ENCODE results near the gene PLCD3.

The PLCD3 gene

GRCh38 chr17:45144199-45145034 is 12.1 kb upstream of the PLCD3 start:
- Histone ChIP-seq H3K27me3 (no peaks in the 10 kb centered on the region), H3K9me3 (no peaks in the 10 kb centered on the region), H3K36me3 (no peaks in the 10 kb centered on the region), H3K4me1 (no peaks in the 10 kb centered on the region; the same call in 1 of the 2 replicates), H3K4me3 (ENCODE audit: low read depth, low read length) (no peak overlapping the region)
- no peak for DNase-seq
- TF ChIP-seq CTCF (IDR thresholded peaks at IDR 0.05; ENCODE audit: low read depth, low read length): no peak

GRCh38 chr17:45143767-45144198 is 11.5 kb upstream of the PLCD3 start:
- Histone ChIP-seq H3K27me3 (no peaks in the 10 kb centered on the region), H3K9me3 (no peaks in the 10 kb centered on the region), H3K4me1 (no peaks in the 10 kb centered on the region; the same call in 1 of the 2 replicates), H3K36me3 (no peaks in the 10 kb centered on the region), H3K4me3 (ENCODE audit: low read depth, low read length) (no peak overlapping the region)
- TF ChIP-seq CTCF (IDR thresholded peaks at IDR 0.05; ENCODE audit: low read depth, low read length): no peak
- no peak for DNase-seq

DNA sequence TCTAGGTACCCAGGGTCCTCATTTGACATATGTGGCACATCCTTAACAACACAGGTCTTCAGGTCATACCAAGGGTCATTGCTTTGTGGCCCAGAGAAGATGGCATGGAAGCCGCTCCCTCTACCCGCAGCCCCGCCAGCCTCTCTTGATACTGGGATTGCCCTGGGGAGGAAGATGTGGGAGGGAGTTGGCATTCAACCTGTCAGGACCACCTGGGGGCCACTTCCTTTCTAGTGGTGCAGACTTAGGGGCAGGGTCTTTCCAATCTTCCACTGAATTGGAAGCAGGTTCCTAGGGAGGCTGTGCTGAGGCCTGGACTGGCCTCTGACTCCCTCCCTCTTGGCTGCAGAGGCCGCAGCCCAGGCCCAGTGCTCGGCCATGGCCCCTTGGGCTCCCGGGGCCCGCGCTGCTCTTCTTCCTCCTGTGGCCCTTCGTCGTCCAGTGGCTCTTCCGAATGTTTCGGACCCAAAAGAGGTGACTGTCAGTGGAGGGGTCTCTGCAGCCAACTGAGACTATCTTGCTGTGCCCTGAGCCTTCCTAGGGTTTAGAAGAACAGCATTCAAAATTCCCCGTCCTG is 10.9 kb upstream of the PLCD3 start:
- DNase-seq: no peak
- H3K9me3 ChIP-seq: no peaks in the 10 kb centered on the region
- TF ChIP-seq CTCF (IDR thresholded peaks at IDR 0.05; ENCODE audit: low read depth, low read length): no peak
- H3K27me3 ChIP-seq: no peaks in the 10 kb centered on the region
- no peak overlapping the region for H3K4me3 ChIP-seq (ENCODE audit: low read depth, low read length)
- H3K36me3 ChIP-seq: no peaks in the 10 kb centered on the region
- H3K4me1 ChIP-seq: no peaks in the 10 kb centered on the region; the same call in 1 of the 2 replicates

DNA sequence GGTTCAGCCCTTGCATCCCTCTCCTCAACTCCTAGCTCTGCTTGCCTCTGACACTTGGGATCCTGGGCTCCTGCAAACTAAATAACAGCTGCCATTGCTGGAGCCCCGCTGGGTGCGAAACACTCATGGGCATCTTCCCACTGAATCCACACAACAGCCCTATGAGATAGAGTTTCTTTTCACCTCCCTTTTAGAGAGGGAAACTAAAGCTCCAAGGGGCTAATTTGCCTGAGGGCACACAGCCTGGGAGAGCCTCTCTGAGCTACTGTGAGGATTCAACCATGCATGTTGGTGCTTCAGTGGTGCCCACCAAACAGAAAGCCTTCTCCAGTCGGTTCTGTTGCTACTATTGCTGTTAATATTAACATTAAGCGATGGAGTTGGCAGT is 7.2 kb upstream of the PLCD3 start:
- no peak for DNase-seq
- Histone ChIP-seq H3K4me1 (no peaks in the 10 kb centered on the region), H3K9me3 (no peaks in the 10 kb centered on the region), H3K4me3 (ENCODE audit: low read depth, low read length) (no peak overlapping the region), H3K27me3 (no peaks in the 10 kb centered on the region), H3K36me3 (no peaks in the 10 kb centered on the region)
- TF ChIP-seq CTCF (IDR thresholded peaks at IDR 0.05; ENCODE audit: low read depth, low read length): no peak

DNA sequence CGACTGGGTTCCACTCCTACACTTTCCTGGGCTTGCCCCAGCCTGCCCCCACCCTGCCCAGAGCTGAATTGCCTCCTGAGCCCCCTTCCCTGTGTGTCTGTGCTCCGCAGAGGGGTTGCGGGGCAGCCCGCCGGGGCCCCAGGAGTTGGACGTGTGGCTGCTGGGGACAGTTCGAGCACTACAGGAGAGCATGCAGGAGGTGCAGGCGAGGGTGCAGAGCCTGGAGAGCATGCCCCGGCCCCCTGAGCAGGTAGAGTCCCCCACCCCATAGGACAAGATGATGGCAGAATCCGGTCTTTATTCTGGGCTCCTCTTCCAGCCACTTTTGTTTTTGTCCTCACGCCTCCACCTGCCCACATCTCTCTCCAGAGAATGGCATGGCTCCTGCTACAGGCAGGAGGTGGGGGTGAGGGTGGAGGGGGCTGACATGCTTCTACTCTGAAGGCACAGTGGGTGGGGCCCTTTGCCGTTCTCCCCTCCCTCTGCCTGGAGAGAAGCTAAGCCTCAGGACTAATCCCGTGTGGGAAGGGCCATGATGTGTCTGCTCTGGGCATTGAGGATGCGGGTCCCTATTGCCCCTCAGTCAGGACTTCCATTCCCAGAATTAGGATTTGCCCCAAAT is 6.7 kb upstream of the PLCD3 start:
- Histone ChIP-seq H3K27me3 (no peaks in the 10 kb centered on the region), H3K9me3 (no peaks in the 10 kb centered on the region), H3K4me1 (no peaks in the 10 kb centered on the region), H3K36me3 (no peaks in the 10 kb centered on the region), H3K4me3 (ENCODE audit: low read depth, low read length) (no peak overlapping the region)
- TF ChIP-seq CTCF (IDR thresholded peaks at IDR 0.05; ENCODE audit: low read depth, low read length): no peak
- no peak for DNase-seq

Data from BE2C (cell line).